Hepatocyte (in vitro differentiated cells): Measurements from ENCODE around the gene SPEG. TPM values are rescaled to one million over a fixed set of nuclear protein-coding genes. Genes with fewer than 3 reads are reported as not detected.
"Not testable (repeated sequence)": the region's sequence is repeated elsewhere in the genome, so short reads cannot be mapped to it uniquely, and the experiment has no call there.

Experiments used
- DNase-seq: peaks from one replicate; pipeline ENCODE4 v3.0.0-alpha.2; 2016; ENCODE audit warnings: low spot score
- H2AFZ ChIP-seq: fragments of 200-600 bp; sonication (generic); 2 replicates; pipeline ENCODE4 v1.6.0; 2016; ENCODE audit warnings: antibody characterized with exemption, mild to moderate bottlenecking
- H3K27ac ChIP-seq: fragments of 200-600 bp; sonication (generic); 2 replicates; pipeline ENCODE4 v1.5.1; 2016; ENCODE audit warnings: mild to moderate bottlenecking
- H3K27me3 ChIP-seq: fragments of 200-600 bp; sonication (generic); 2 replicates; pipeline ENCODE4 v1.6.1; 2016
- H3K36me3 ChIP-seq: fragments of 200-600 bp; sonication (generic); replicated peaks from 2 replicates; pipeline ENCODE4 v1.5.1; 2016; ENCODE audit warnings: low read depth; ENCODE audit not compliant: insufficient read depth
- H3K4me1 ChIP-seq: fragments of 200-600 bp; sonication (generic); 2 replicates; pipeline ENCODE4 v1.5.1; 2016; ENCODE audit warnings: mild to moderate bottlenecking, moderate library complexity; ENCODE audit not compliant: insufficient read depth
- H3K4me2 ChIP-seq: fragments of 200-600 bp; sonication (generic); 2 replicates; pipeline ENCODE4 v1.6.0; 2016
- H3K4me3 ChIP-seq: fragments of 200-600 bp; sonication (generic); 2 replicates; pipeline ENCODE4 v1.5.1; 2016; ENCODE audit warnings: mild to moderate bottlenecking
- H3K79me2 ChIP-seq: fragments of 200-600 bp; sonication (generic); 2 replicates; pipeline ENCODE4 v1.6.0; 2017; ENCODE audit warnings: mild to moderate bottlenecking
- H3K9me2 ChIP-seq: fragments of 200-600 bp; sonication (generic); replicated peaks from 2 replicates; pipeline ENCODE4 v1.6.0; 2017; ENCODE audit warnings: mild to moderate bottlenecking; ENCODE audit not compliant: insufficient read depth
- H3K9me3 ChIP-seq: fragments of 200-600 bp; sonication (generic); 2 replicates; pipeline ENCODE4 v1.5.1; 2016; ENCODE audit warnings: low read depth, mild to moderate bottlenecking
- H4K20me1 ChIP-seq: fragments of 200-600 bp; sonication (generic); 2 replicates; pipeline ENCODE4 v1.6.0; 2016; ENCODE audit warnings: mild to moderate bottlenecking; ENCODE audit not compliant: insufficient read depth, poor library complexity, severe bottlenecking
- CTCF ChIP-seq: fragments of 200-600 bp; sonication (generic); IDR thresholded peaks from 2 replicates; pipeline ENCODE4 v1.5.1; 2016; ENCODE audit warnings: antibody characterized with exemption, mild to moderate bottlenecking; ENCODE audit not compliant: poor library complexity
- EZH2 ChIP-seq: fragments of 200-600 bp; sonication (generic); IDR thresholded peaks from 2 replicates; pipeline ENCODE4 v1.6.1; 2016; ENCODE audit warnings: antibody characterized with exemption, mild to moderate bottlenecking, borderline replicate concordance
- EZH2phosphoT487 ChIP-seq: fragments of 200-600 bp; sonication (generic); IDR thresholded peaks from one replicate; pipeline ENCODE4 v1.6.1; 2018; ENCODE audit warnings: antibody characterized with exemption, mild to moderate bottlenecking, low read depth, moderate library complexity; ENCODE audit not compliant: unreplicated experiment, severe bottlenecking
- WGBS: methylation state at CpG from one replicate; pipeline ENCODE4 v1.1.6; 2016; ENCODE audit warnings: low lambda C conversion rate; ENCODE audit errors: missing lambda C conversion rate; 5-methylcytosine and 5-hydroxymethylcytosine counted together
- polyA plus RNA-seq: library from polyadenylated mRNA; unstranded; fragments of >200 nt; fragmentation: Nextera tagmentation; extraction: Ambion mirVana; gene quantifications from 2 replicates; pipeline ENCODE4 v1.2.1, GENCODE V29; 2016
- total RNA-seq: library from RNA; depleted of rRNA; stranded (reverse); fragments of >200 nt; gene quantifications from 2 replicates; pipeline ENCODE4 v1.2.3, GENCODE V29; 2014

The SPEG gene
- total and polyA plus RNA-seq, 2 experiments from 2014 or later: 21.6 to 40.0 TPM

DNA sequence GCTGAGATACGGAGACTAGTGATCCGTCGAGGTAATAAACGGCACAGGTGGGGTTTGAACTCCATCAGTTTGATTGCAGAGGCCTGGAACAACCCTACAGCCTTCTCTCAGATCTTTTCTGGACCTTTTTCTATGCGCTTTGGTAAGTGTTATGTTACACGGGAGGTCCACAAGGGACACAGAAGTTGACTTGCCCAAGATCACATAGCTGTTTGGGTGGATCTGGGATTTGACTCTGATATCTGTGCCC lies 45.8 kb upstream of the SPEG start:
- Histone ChIP-seq H3K4me2 (peak overlapping the region; percentile 66), H3K9me3 (no peaks in the 10 kb centered on the region), H3K4me1 (peaks cover 13% of the 10 kb centered on the region), H3K4me3 (no peak overlapping the region), H3K9me2 (no peaks in the 10 kb centered on the region), H3K27ac (peak overlapping the region; percentile 61), H4K20me1 (peaks cover 2% of the 10 kb centered on the region), H3K79me2 (peaks cover 7% of the 10 kb centered on the region), H3K27me3 (no peaks in the 10 kb centered on the region), H2AFZ (peak overlapping the region; percentile 51), H3K36me3 (no peaks in the 10 kb centered on the region)
- TF ChIP-seq EZH2 (no peak), CTCF (no peak), EZH2phosphoT487 (no peak)
- DNase-seq: no peak
- WGBS: 38% methylated on average over 6 of the region's 6 CpGs

DNA sequence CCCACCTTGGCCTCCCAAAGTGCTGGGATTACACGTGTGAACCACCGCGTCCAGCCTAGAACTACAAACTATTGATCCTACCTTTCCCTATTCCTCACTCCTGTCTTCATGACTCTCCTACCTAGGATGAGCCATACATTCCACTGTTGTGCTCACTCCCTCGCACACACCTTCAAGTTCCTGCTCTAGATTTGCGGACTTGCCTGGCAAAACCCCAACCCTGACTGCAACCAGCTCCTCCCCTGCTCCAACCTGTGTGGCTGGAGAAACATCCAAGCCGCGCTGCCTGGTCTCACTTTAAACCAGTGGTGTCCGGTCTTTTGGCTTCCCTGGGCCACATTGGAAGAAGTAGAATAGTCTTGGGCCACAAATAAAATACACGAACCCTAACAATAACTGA lies 41.9 kb upstream of the SPEG start:
- Histone ChIP-seq H3K4me1 (peaks cover 7% of the 10 kb centered on the region), H2AFZ (no peak overlapping the region), H3K9me2 (no peaks in the 10 kb centered on the region), H3K4me2 (no peak overlapping the region), H3K79me2 (no peaks in the 10 kb centered on the region), H4K20me1 (no peaks in the 10 kb centered on the region), H3K9me3 (no peaks in the 10 kb centered on the region), H3K36me3 (no peaks in the 10 kb centered on the region), H3K27me3 (no peaks in the 10 kb centered on the region), H3K4me3 (no peak overlapping the region), H3K27ac (no peak overlapping the region)
- TF ChIP-seq CTCF: no peak
- TF ChIP-seq EZH2phosphoT487: no peak
- no peak for TF ChIP-seq EZH2
- no peak for DNase-seq
- 93% methylated on average over 9 of the region's 9 CpGs for WGBS

DNA sequence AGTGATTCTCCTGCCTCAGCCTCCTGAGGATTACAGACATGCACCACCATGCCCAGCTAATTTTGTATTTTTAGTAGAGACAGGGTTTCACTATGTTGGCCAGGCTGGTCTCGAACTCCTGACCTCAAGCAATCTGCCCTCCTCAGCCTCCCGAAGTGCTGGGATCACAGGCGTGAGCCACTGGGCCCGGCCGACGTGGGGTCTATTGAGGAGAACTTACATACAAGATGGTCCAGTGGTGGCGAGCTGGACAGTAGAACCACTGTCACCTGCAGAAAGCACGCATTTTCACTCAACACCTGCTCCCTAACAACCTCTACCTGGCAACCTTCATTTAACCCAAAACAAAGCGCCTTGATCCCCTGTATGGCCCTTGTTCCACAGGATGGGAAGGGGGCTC lies 39.6 kb upstream of the SPEG start:
- not testable (repeated sequence) for H3K79me2 ChIP-seq, DNase-seq, H3K9me2 ChIP-seq, H3K4me2 ChIP-seq, H3K4me3 ChIP-seq, H4K20me1 ChIP-seq, H3K27me3 ChIP-seq, H3K9me3 ChIP-seq, H2AFZ ChIP-seq, H3K27ac ChIP-seq, H3K36me3 ChIP-seq
- peaks cover 23% of the 10 kb centered on the region for H3K4me1 ChIP-seq
- WGBS: 93% methylated on average over 9 of the region's 9 CpGs

DNA sequence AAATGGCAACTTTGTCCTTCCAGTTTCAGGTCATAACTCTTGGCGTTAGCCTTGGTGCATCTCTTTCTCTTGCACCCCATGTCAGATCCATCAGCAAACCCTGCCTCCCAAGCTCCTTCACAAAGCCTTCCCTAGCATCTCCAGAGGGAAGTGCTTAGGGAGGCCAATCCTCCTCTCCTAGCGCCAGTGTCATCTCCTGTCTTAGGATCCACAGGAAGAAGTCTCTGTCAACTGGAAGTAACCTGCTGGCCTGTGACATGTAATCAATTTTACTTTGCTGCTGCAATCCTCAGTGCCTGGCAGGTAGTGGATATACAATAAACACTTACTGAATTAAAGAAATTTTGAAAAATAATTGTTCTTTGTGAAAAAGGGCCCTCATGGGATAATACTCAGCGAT lies 39.0 kb upstream of the SPEG start:
- TF ChIP-seq EZH2 (no peak), EZH2phosphoT487 (no peak), CTCF (no peak)
- H3K27me3 ChIP-seq: no peaks in the 10 kb centered on the region
- H3K4me2 ChIP-seq: no peak overlapping the region
- H3K9me2 ChIP-seq: no peaks in the 10 kb centered on the region
- H3K4me1 ChIP-seq: peaks cover 29% of the 10 kb centered on the region
- H3K36me3 ChIP-seq: no peaks in the 10 kb centered on the region
- no peaks in the 10 kb centered on the region for H3K9me3 ChIP-seq
- no peak for DNase-seq
- H3K27ac ChIP-seq: no peak overlapping the region
- no peak overlapping the region for H3K4me3 ChIP-seq
- no peak overlapping the region for H2AFZ ChIP-seq
- 94% methylated on average over 3 of the region's 3 CpGs for WGBS
- H4K20me1 ChIP-seq: no peaks in the 10 kb centered on the region
- no peaks in the 10 kb centered on the region for H3K79me2 ChIP-seq
